T-helper 1 cell (primary cell): ENCODE results near the gene PATJ.
"Not testable (repeated sequence)": the region's sequence is repeated elsewhere in the genome, so short reads cannot be mapped to it uniquely, and the experiment has no call there.

Experiments used
- DNase-seq, 5 donors: peaks; one replicate each; pipeline ENCODE4 v3.0.0-alpha.2; 2012 to 2020

The PATJ gene

GRCh38 chr1:61953790-61954150, 211.5 kb downstream of the PATJ start:
- no peak for DNase-seq

- no peak for DNase-seq
Measured at GRCh38 chr1:61955261-61955660, 213.0 kb downstream of the PATJ start.

- no peak for DNase-seq
Measured at GRCh38 chr1:61956016-61956645, 213.9 kb downstream of the PATJ start.

GRCh38 chr1:61956784-61957183, 214.5 kb downstream of the PATJ start:
- DNase-seq = no peak

GRCh38 chr1:61961009-61961408, 218.7 kb downstream of the PATJ start:
- DNase-seq = no peak

GRCh38 chr1:61962631-61963030, 220.4 kb downstream of the PATJ start:
- DNase-seq = no peak

DNA sequence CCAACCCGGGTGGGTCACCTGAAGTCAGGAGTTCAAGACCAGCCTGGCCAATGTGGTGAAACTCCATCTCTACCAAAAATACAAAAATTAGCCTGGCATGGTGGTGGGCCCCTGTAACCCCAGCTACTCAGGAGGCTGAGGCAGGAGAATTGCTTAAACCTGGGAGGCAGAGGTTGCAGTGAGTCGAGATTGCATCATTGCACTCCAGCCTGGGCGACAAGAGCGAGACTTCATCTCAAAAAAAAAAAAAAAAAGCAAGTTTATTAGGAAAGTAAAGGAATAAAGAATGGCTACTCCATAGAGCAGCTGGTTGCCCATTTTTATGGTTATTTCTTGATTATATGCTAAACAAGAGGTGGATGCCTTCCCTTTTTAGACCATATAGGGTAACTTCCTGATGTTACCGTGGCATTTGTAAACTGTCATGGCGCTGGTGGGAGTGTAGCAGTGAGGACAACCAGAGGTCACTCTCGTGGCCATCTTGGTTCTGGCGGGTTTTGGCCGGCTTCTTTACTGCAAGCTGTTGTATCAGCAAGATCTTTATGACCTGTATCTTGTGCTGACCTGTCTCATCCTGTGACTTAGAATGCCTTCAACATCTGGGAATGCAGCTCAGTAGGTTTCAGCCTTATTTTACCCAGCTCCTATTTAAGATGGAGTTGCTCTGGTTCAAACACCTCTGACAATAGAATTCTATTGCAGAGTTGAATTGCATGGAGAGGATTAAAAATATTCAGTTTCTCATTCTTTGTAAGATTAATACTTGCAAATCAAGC, 224.4 kb downstream of the PATJ start:
- not testable (repeated sequence) for DNase-seq

GRCh38 chr1:61967750-61968149, 225.5 kb downstream of the PATJ start:
- DNase-seq = no peak

GRCh38 chr1:61968869-61969268, 226.6 kb downstream of the PATJ start:
- no peak for DNase-seq

GRCh38 chr1:61973100-61973837, 231.0 kb downstream of the PATJ start:
- no peak for DNase-seq

- no peak for DNase-seq
Measured at GRCh38 chr1:61975638-61976037, 233.4 kb downstream of the PATJ start.

DNA sequence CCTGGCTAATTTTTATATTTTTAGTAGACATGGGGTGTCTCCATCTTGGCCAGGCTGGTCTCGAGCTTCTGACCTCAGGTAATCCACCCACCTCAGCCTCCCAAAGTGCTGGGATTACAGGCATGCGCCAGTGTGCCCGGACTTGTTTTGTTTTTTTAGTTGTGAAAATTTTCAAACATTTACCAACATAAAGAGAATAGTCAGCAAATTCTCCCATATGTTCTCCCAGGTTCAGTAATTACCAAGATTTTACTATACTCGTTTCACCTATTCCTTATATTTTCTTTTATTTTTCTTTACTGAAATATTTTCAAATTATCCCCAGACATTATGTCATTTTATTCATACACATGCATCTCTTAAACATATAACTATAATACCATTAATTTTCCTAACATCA, 234.3 kb downstream of the PATJ start:
- DNase-seq = no peak

GRCh38 chr1:61978796-61979195, 236.5 kb downstream of the PATJ start:
- no peak for DNase-seq

DNA sequence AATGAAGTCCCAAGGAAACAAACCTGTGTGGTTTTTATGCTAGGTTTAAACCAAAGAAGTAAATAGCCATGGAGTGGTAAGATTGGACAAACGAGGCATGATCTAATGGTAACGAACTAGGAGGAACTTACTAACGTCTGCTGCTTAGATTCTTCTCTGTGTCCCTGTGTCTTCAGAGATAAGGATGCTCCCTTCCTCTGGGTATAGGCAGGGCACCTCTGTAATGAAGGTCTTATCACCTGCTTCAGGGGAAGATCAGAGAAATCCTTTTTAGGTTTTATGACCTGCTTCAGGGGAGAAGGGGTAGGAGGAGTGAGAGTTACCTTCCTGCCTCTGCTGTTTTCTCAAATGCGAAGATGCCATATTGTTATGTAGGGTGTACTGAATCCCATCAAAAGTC, 237.4 kb downstream of the PATJ start:
- no peak for DNase-seq

DNA sequence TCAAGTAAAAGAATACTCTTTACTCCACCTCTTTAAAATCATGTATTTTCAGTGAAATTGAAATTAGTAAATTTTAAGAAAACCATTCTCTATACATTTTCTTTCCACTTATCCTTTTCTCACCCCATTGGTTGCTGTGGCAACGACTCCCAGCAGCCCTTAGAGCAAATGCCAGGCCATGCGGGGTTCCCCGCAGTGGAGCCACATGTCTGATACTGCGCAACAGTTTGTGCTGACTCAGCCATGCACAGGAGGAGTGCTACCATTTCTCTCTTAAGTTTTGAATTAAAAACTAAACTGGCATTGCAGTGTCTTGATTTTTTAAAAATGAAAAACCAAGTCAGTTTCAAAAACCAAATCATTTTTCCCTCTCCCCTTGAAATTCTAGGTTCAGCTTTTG, 238.3 kb downstream of the PATJ start:
- no peak for DNase-seq

GRCh38 chr1:61981870-61982660, 239.8 kb downstream of the PATJ start:
- no peak for DNase-seq

- DNase-seq = no peak
Measured at GRCh38 chr1:61983236-61983635, 241.0 kb downstream of the PATJ start.

GRCh38 chr1:61992257-61992656, 250.0 kb downstream of the PATJ start:
- DNase-seq = no peak

GRCh38 chr1:61993331-61993961, 251.2 kb downstream of the PATJ start:
- no peak for DNase-seq

- DNase-seq = no peak
Measured at GRCh38 chr1:61995641-61996040, 253.4 kb downstream of the PATJ start.

DNA sequence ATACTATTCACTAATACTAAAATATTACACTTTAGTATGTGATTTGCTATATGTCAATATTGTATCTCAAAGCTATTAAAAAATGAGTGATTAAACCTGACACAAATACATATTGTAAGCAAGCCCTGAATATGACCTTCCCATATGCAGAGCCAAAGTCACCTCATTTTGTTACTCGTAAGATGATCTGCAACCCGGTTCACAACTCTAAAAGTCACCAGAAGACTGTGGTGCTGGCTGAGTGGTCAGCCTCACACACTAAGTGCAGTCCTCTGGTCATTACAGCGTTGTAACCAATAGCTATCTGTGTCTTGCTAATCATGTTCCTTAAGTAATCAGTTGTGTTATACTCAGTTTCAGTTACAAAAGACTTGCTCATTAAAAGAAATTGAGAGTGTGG, 254.8 kb downstream of the PATJ start:
- no peak for DNase-seq

DNA sequence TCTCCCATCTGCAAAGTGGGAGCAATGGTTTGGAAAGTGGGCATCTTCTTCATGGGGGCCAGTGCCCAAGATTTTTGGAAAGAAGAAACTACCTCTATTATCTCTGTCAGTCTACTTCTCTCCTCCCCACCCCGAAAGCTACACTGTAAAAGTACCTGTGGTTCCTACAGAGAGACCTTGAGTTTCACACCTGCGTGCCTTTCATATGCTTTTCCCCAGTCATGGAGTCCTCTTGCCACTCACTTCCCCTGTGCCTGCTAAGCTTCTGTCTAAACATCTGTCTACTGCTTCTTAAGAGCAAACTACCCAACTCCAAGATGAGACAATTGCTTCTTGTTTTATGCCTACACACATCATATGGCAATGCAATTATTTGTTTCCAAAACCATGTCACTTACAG, 261.5 kb downstream of the PATJ start:
- no peak for DNase-seq

- no peak for DNase-seq
Measured at GRCh38 chr1:62006690-62007089, 264.4 kb downstream of the PATJ start.
